Nucleus accumbens (tissue), 56 donors: ENCODE data around the gene RNF150.

Experiments used
- DNase-seq, 56 donors: peaks; one replicate each; lab custom pipeline; 2025; lab: John Stamatoyannopoulos, UW

RNF150 gene

GRCh38 chr4:140875746-140876452 is 257.4 kb downstream of the RNF150 start:
- no peak for DNase-seq

DNA sequence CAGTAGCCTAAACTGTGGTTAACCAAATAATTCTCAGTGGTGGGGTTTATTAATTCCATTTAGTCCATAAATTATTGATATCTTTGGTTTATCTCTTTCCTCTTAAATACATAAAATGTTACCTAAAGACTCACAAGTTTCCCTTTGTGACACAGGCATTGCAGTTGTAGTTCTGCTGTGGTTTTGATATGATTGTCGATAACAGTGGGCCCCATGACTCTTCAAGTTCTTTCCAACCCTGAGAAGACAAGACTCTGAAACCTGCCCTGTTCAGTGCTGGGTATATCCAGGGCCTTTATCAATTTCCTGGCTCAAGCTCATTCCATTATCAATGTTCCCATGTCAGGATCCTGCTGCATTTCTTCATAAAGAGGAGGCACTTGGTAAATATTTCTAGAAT is 259.2 kb downstream of the RNF150 start:
- DNase-seq: no peak

DNA sequence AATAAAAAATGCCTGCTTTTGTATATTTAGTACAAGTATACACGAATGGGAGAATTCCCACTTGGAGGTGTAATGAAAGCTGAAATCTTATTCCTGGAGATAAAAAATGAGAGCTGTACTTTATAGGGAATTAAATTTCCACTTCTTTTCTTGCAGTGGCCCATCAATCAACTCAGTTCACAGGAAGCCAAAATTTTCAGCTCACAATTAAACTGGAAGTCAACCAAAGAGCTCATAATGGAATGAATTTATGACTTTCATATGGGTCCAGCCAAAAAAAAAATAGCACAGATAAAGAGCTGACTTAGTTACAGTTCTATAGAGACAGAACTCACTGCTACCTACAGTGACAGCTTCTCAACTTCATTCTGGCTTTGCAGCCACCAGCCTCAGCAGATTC is 261.9 kb downstream of the RNF150 start:
- DNase-seq: no peak

GRCh38 chr4:140870427-140870826 is 262.8 kb downstream of the RNF150 start:
- no peak for DNase-seq

- DNase-seq: no peak
Measured at GRCh38 chr4:140869446-140869845, 263.8 kb downstream of the RNF150 start.

DNA sequence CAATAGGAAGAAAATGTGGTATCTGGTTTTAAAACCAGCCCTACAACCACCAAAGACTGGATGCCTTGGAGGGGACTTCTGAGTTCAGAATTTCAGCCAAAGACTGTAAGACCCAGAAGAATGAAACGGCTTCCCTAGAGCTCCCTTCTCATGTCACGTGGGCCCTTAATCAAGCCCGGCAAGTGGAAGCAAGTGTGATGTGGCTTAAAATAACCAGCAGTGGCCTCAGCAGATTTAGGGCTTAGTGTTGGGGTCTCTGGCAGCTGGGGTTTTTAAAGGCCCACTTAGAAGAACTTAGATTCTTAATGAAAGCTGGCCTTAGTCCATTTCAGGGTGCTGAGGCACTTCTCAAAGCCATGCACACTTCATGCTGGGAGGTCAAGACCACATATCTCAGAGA is 265.9 kb downstream of the RNF150 start:
- no peak for DNase-seq

DNA sequence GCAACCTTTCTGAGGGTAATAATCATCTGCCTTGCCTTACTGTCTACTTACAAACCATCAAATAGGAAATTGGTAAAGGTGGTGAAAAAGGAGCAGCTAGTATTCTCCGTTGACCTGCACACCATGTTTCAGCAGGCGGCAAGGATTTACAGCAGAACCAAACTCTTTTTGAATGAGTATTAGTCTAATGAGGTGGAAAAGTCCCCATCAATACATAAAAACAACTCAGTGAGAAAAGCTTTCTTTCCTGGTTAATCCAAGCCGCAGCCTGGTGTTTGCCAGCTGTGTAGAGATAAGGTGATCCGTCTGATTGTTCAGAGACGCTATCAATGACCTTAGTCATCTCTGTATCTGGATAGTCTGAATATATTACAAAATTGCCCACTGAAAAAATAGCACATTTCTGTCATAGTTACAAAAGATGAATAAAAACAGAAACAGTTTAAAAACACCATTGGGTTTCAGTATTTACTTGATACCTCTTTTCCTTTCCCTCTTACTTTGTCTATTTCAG is 266.7 kb downstream of the RNF150 start:
- DNase-seq: no peak

- DNase-seq: no peak
Measured at GRCh38 chr4:140865253-140866217, 267.7 kb downstream of the RNF150 start.

DNA sequence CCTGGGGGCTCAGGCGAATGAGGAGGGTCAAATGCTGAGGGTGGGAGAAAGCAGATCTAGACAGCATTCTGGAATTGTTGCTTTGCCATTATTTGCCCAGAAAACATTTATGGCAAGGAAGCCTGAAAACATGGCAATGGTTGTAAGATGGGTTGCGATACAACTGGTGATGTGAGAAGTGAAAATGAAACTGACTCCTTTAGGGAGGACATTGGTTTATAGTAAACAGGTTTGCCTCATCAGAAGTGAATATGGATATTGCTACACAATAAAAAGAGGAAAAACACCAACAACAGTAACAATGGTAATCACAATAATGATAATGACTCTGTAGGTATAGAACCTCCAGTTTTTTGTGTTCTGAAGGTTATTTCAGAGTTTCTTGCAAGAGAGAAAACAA is 270.1 kb downstream of the RNF150 start:
- DNase-seq: no peak

GRCh38 chr4:140862177-140862442 is 271.2 kb downstream of the RNF150 start:
- DNase-seq: no peak

DNA sequence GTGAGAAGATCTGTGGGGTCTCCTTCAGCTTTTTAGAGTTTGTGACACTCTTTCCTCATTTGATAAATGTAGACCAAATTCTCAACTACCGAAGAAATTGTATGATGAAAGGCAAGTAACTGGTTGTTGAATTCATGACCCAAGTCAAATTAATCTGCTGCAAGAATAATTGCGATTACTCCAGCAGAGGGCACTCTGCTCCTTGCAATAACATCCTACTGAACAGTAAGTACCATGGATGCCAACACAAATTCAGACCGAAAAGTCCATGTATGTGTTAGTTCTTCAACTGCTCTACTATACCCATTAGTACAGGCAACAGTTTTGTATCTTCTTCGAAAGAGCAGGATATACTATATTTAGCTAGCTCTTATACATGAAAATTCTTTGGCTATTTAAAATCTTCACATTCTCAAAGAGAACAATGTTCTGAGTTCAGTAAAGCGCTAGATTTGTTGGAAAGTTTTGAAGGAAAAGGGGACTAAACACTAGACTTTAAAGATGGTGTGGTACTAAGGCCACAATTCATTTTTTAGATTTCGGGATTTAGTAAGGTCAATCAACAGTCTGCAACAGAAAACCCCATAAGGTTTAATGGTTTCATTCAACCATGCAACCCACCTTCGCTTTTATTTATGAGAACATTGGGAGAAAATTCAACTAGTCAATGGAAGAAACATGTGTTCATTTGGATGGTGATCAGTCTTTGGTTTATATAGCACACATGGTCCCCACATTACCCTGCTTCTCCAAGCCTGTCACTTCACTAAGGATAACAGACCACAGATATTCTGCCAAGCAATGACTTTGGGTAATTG is 271.7 kb downstream of the RNF150 start:
- DNase-seq: peak in 39 of 56 donors; percentile 3 to 85 (median 40)

- DNase-seq: peak in 1 of 56 donors; percentile 2
Measured at GRCh38 chr4:140858897-140859296, 274.4 kb downstream of the RNF150 start.

- DNase-seq: no peak
Measured at GRCh38 chr4:140857111-140857510, 276.2 kb downstream of the RNF150 start.

DNA sequence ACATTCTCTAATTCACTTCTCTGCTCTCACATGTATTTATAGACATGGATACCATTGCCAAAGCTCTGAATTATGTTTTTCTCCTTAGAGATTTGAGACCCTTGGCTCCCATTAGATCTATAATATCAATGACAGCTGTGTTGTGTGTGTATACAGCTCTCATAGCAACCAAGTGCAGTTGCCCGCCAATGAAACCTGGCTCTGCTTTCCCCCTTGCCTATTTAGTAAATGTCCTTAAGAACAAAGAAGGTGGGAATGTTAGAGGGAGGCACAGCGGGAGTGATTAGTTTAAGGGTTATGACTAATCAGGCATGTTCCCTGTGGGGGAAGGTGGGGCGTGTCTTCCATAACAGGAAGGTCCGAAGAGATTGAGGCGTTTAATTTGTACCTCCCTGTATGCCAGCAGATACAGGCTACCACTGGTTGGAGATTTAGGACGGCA is 276.6 kb downstream of the RNF150 start:
- DNase-seq: peak in 22 of 56 donors; percentile 0 to 62 (median 15)

- DNase-seq: no peak
Measured at GRCh38 chr4:140854168-140854567, 279.1 kb downstream of the RNF150 start.

DNA sequence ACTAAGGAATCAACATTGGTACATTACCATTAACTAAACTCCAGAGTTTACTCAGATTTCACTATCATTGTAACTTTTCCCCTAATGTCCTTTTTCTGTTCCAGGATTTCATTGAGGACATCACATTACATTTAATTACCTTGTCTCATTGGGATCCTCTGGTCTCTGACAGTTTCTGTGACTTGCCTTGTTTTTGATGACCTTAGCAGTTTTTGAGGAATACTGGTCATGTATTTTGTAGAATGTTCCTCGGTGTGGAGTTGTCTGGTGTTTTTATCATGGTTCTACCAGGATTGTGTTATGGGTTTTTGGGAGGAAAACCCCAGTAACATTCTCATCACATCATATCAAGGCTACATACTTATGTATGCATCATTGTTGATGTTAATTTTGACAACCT is 281.5 kb downstream of the RNF150 start:
- no peak for DNase-seq

DNA sequence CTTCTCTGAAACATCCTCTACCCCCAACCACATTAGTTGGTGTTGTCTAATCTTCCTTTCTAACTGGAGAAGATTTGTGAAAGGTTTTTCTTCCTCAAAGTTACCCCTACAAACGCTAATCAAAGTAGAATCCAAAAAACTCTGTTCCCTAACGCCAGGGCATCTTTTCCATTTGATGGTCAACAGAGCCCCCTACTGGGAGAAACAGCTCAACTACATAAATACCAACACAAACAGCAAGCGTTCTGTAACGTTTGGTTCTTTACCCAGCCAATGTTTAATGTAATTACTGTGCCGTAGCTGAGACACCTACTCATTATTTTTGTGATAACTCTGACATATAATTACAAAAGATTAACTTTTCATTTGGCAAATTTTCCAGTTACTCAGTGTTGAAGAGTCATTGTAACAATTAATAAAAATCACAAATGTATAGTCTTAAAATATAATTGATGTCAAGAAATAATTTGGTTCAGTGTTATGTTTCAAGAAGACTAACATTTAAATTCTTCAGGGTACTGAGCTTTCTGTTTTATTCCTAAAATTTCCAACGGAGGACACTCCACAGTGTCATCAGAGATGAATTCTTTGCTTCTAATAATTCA is 282.1 kb downstream of the RNF150 start:
- DNase-seq: peak in 19 of 56 donors; percentile 1 to 59 (median 9)

DNA sequence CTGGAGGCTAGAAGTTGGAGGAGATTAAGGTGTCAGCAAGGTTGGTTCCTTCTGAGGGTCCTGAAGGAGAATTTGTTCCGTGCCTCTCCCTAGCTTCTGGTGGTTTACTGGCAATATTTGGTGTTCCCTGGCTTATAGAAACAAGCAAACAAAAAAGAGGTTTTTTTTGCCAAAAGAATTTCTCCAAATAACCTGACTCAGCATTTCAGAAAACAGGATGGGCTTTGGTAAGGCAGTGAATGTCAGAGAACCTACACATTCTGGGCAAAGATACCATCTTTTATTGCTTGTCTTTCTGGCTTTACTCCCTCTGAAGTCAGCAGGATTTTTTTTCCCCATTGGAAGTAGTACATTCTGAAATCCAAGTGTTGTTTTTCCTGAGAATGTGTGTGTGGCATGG is 283.7 kb downstream of the RNF150 start:
- no peak for DNase-seq

DNA sequence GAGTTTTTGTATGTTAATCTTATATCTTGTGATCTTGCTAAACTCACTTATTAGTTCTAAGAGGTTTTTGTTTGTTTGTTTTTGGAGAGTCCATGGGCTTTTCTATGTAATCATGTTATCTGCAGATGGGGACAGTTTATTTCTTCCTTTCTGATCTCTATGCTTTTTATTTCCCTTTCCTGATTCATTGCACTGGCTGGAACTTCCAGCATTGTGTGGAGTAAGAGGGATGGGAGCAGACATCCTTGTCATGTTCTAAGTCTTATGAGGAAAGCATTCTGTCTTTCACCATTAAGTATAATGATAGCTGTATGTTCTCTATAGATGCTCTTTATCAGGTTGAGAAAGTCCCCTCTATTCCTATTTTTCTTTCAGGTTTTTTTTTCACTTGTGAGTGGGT is 286.5 kb downstream of the RNF150 start:
- no peak for DNase-seq

DNA sequence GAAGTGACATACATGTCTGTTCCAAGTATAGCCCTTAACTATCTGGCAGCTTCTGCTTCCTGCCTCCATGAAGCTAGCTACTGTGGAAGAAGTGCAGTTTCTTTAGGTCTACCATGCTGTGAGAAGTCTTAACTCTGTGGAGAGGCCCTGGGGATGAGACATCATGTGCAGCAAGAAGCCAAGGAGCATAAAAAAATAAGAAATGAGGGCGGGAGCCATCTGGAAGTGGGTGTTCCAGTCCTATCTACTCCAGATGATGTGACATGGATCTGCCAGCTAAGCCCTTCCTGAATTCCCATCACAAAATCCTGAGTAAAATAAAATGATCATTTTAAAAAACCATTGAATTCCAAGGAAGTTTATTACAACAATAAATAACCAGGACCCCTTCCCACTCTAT is 289.2 kb downstream of the RNF150 start:
- DNase-seq: no peak
